Measurements from ENCODE around the gene RAB41.
"Not testable (repeated sequence)": the region's sequence is repeated elsewhere in the genome, so short reads cannot be mapped to it uniquely, and the experiment has no call there.

RAB41 gene

DNA sequence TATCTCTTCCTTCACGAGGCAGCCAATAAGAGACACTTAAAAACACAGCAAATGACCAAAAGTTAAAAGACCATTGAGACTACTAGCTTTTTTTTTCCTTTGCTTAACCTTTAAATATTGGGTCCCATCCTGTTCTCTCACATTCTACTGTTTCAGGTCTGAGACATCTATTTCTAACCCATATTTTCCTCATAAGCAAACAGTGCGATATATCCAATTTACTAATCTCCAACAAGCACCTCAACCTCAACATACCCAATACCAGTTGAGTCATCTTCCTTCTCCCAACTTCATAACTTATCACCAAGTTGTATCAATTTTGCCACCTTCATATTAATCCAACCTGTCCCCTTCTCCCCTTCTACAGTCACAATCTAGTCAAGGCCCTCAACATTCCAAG is 40.5 kb upstream of the RAB41 start:
- no peaks in the 10 kb centered on the region for H3K9me2 ChIP-seq (replicated peaks; ENCODE audit: insufficient read depth, low read length)
- DNase-seq, result no peak
- H3K4me1 ChIP-seq (ENCODE audit: low read length), result no peaks in the 10 kb centered on the region
- no peaks in the 10 kb centered on the region for H3K9me3 ChIP-seq (replicated peaks; ENCODE audit: insufficient read depth, low read length)
- no peaks in the 10 kb centered on the region for H4K20me1 ChIP-seq (ENCODE audit: insufficient read depth, low read length)
- no peak overlapping the region for H3K4me2 ChIP-seq (ENCODE audit: low read depth, low read length)
- H2AFZ ChIP-seq (ENCODE audit: low read length), result no peak overlapping the region
- H3K27ac ChIP-seq (ENCODE audit: low read length), result no peak overlapping the region
- no peak overlapping the region for H3K4me3 ChIP-seq (ENCODE audit: low read length)
- no peaks in the 10 kb centered on the region for H3F3A ChIP-seq (ENCODE audit: insufficient read depth, low read length)
- no peaks in the 10 kb centered on the region for H3K36me3 ChIP-seq (replicated peaks; ENCODE audit: insufficient read depth, low read length)
- no peaks in the 10 kb centered on the region for H3K79me2 ChIP-seq (ENCODE audit: low read length)
- H3K9ac ChIP-seq (ENCODE audit: low read length), result no peak overlapping the region
- TF ChIP-seq, protein P1, sequence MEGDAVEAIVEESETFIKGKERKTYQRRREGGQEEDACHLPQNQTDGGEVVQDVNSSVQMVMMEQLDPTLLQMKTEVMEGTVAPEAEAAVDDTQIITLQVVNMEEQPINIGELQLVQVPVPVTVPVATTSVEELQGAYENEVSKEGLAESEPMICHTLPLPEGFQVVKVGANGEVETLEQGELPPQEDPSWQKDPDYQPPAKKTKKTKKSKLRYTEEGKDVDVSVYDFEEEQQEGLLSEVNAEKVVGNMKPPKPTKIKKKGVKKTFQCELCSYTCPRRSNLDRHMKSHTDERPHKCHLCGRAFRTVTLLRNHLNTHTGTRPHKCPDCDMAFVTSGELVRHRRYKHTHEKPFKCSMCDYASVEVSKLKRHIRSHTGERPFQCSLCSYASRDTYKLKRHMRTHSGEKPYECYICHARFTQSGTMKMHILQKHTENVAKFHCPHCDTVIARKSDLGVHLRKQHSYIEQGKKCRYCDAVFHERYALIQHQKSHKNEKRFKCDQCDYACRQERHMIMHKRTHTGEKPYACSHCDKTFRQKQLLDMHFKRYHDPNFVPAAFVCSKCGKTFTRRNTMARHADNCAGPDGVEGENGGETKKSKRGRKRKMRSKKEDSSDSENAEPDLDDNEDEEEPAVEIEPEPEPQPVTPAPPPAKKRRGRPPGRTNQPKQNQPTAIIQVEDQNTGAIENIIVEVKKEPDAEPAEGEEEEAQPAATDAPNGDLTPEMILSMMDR (IDR thresholded peaks at IDR 0.05; ENCODE audit: low read length), result no peak
- TF ChIP-seq EZH2phosphoT487 (IDR thresholded peaks at IDR 0.05; ENCODE audit: low read length) (no peak), EZH2 (optimal IDR thresholded peaks at IDR 0.05; ENCODE audit: low read depth, low read length) (no peak)
- no peaks in the 10 kb centered on the region for H3K27me3 ChIP-seq (replicated peaks; ENCODE audit: insufficient read depth, low read length)

DNA sequence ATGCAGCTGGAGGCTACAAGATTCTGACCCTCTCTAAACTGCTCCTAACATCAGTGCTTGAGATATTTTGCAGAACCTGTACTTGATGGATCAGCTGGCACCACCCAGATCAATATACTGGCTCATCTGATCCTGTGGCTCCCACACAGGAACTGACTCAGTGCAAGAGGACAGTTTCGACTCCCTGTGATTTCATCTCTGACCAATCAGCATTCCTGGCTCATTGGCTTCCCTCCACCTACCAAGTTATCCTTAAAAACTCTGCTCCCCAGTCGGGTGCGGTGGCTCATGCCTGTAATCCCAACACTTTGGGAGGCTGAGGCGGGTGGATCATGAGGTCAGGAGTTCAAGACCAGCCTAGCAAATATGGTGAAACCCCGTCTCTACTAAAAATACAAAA is 38.4 kb upstream of the RAB41 start:
- not testable (repeated sequence) for H3F3A ChIP-seq (ENCODE audit: insufficient read depth, low read length); H3K79me2 ChIP-seq (ENCODE audit: low read length); H3K9me2 ChIP-seq (replicated peaks; ENCODE audit: insufficient read depth, low read length); H3K4me2 ChIP-seq (ENCODE audit: low read depth, low read length); H3K4me1 ChIP-seq (ENCODE audit: low read length); H3K9me3 ChIP-seq (replicated peaks; ENCODE audit: insufficient read depth, low read length); H3K9ac ChIP-seq (ENCODE audit: low read length); H2AFZ ChIP-seq (ENCODE audit: low read length); H4K20me1 ChIP-seq (ENCODE audit: insufficient read depth, low read length); H3K36me3 ChIP-seq (replicated peaks; ENCODE audit: insufficient read depth, low read length); H3K27ac ChIP-seq (ENCODE audit: low read length); H3K27me3 ChIP-seq (replicated peaks; ENCODE audit: insufficient read depth, low read length); H3K4me3 ChIP-seq (ENCODE audit: low read length); DNase-seq

DNA sequence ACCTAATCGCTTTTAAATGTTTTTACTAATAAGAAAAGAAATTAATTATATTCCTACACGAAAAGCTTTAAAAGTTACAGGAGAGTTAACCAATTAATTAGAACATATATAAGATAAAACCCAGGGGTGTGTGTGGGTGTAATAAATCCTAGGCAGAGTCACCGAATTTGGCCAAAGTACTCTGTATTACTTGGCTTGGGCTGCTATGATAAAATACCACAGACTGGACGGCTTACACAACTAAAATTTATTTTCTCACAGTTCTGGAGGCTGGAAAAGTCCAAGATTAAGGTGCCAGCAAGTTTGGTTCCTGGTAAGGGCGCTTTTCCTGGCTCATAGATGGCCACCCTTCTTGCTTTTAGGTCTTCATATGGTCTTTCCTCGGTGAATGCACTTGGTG is 37.1 kb upstream of the RAB41 start:
- H3K79me2 ChIP-seq (ENCODE audit: low read length), result no peaks in the 10 kb centered on the region
- H3K27ac ChIP-seq (ENCODE audit: low read length), result no peak overlapping the region
- no peak overlapping the region for H3K4me2 ChIP-seq (ENCODE audit: low read depth, low read length)
- no peak for DNase-seq
- TF ChIP-seq EZH2 (optimal IDR thresholded peaks at IDR 0.05; ENCODE audit: low read depth, low read length), result no peak
- TF ChIP-seq, protein P1 (IDR thresholded peaks at IDR 0.05; ENCODE audit: low read length), result no peak
- TF ChIP-seq EZH2phosphoT487 (IDR thresholded peaks at IDR 0.05; ENCODE audit: low read length), result no peak
- H3K9me2 ChIP-seq (replicated peaks; ENCODE audit: insufficient read depth, low read length), result no peaks in the 10 kb centered on the region
- no peak overlapping the region for H2AFZ ChIP-seq (ENCODE audit: low read length)
- no peak overlapping the region for H3K9ac ChIP-seq (ENCODE audit: low read length)
- no peaks in the 10 kb centered on the region for H3F3A ChIP-seq (ENCODE audit: insufficient read depth, low read length)
- H3K9me3 ChIP-seq (replicated peaks; ENCODE audit: insufficient read depth, low read length), result no peaks in the 10 kb centered on the region
- H3K27me3 ChIP-seq (replicated peaks; ENCODE audit: insufficient read depth, low read length), result no peaks in the 10 kb centered on the region
- H3K4me1 ChIP-seq (ENCODE audit: low read length), result no peaks in the 10 kb centered on the region
- no peaks in the 10 kb centered on the region for H4K20me1 ChIP-seq (ENCODE audit: insufficient read depth, low read length)
- no peaks in the 10 kb centered on the region for H3K36me3 ChIP-seq (replicated peaks; ENCODE audit: insufficient read depth, low read length)
- H3K4me3 ChIP-seq (ENCODE audit: low read length), result no peak overlapping the region

DNA sequence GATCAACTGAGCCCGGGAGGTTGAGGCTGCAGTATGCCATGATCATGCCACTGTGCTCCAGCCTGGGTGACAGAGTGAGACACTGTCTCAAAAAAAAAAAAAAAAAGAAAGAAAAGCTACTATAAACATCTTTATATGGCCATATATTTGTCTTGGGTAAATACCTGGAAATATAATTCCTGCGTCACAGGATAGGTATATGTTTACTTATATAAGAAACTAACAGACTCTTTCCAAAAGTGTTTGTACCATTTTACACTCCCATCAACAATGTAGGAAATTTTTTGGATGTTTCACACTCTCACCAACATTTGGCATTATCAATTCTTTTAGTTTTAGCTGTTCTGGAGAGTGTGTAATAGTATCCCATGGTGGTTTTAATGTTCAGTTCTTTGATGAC is 34.7 kb upstream of the RAB41 start:
- no peak for TF ChIP-seq EZH2 (optimal IDR thresholded peaks at IDR 0.05; ENCODE audit: low read depth, low read length)
- TF ChIP-seq, protein P1 (IDR thresholded peaks at IDR 0.05; ENCODE audit: low read length), result no peak
- TF ChIP-seq EZH2phosphoT487 (IDR thresholded peaks at IDR 0.05; ENCODE audit: low read length), result no peak
- H3K27ac ChIP-seq (ENCODE audit: low read length), result no peak overlapping the region

More for the DNA sequence above, 34.7 kb upstream of the RAB41 start:
- Histone ChIP-seq H3K36me3 (replicated peaks; ENCODE audit: insufficient read depth, low read length) (no peaks in the 10 kb centered on the region), H3K9me3 (replicated peaks; ENCODE audit: insufficient read depth, low read length) (no peaks in the 10 kb centered on the region), H3K9ac (ENCODE audit: low read length) (no peak overlapping the region), H3K9me2 (replicated peaks; ENCODE audit: insufficient read depth, low read length) (no peaks in the 10 kb centered on the region), H3F3A (ENCODE audit: insufficient read depth, low read length) (no peaks in the 10 kb centered on the region), H2AFZ (ENCODE audit: low read length) (no peak overlapping the region), H4K20me1 (ENCODE audit: insufficient read depth, low read length) (no peaks in the 10 kb centered on the region), H3K27me3 (replicated peaks; ENCODE audit: insufficient read depth, low read length) (no peaks in the 10 kb centered on the region), H3K4me1 (ENCODE audit: low read length) (no peaks in the 10 kb centered on the region), H3K4me2 (ENCODE audit: low read depth, low read length) (no peak overlapping the region), H3K4me3 (ENCODE audit: low read length) (no peak overlapping the region), H3K79me2 (ENCODE audit: low read length) (no peaks in the 10 kb centered on the region)
- DNase-seq, result no peak

Data from MM.1S (cell line).